Measurements from ENCODE around the gene ANAPC15.
A peak's percentile ranks its signal among the peaks of the same experiment; 100 is the strongest.

ANAPC15 gene

DNA sequence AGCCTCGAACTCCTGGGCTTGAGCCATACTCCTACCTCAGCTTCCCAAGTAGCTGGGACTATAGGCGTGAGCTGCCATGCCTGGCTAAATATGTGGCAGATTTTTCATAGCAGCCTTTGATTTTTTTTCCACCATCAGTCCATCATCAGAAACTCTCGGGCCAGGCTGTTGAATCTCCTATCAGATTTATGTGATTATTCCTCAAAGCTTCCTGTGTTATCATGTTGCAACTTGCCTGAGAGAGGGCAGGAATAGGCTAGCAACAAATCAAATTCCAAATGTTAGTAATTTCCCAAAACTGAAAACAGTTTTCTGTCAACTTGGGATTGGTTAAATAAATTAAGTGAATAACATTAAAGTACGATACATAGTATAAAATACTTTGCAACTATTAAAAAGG, 28.4 kb downstream of the ANAPC15 start:
- DNase-seq, result no peak

DNA sequence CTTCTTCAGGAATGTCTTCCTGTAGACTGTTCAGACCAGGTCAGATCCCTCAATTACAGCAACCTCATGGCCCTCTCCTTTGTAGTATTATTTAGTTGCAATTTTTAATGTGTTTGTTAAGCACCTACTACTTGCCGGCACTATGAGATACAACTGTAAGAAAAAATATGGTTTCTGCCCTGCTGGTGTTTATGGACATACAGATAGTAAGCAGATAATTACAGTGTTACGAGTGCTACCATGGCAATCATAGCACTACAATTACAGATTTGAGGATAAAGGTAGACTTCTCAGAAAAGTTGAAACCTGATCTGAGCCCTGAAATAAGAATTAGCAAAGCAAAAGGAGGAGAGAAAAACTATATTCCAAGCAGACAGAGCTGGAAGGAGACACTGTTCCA, 29.1 kb downstream of the ANAPC15 start:
- no peak for DNase-seq

DNA sequence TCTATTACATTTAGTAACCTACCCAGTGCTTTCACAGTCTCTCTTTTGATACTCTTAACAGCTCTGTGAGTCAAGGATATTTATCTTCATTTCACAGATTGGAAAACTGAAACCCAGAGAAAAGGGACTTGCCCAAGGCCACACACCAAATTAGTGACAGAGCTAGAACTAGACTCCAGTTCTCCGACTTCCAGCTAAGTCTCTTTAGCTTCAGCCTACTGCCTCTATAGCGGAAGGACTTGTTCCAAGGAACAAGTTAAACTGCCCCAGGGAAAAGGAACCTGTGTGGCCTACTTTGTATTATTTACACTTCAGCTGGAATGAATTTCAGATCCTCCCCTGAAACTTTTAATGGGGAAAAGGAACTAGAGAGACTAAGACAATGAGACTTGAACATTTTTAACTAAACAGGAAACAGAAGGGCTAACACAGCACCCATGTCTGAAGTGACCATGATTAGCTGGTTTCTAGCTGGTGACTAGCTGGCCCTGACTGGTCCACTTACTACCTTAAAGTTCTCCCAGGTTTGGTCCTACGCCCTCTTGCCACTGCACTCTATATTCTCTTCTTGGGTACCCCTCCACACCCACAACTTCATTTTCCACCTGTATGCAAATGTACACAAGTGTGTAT, 30.6 kb downstream of the ANAPC15 start:
- DNase-seq, result no peak

- no peak for DNase-seq
These were observed 31.3 kb downstream of the ANAPC15 start for GRCh38 chr11:72081184-72081644.

GRCh38 chr11:72080326-72081183, 31.9 kb downstream of the ANAPC15 start, which contains the start of the genes LRRC51 and NUMA1:
LRRC51 (plus strand) TSS chr11:72080850; CDS start chr11:72089084, 8,234 bp downstream.
NUMA1 (minus strand) TSS chr11:72080542; CDS start chr11:72035943, 44,599 bp downstream.
- peak; percentile 98 for DNase-seq

- DNase-seq, result peak; percentile 19
These were observed 32.6 kb downstream of the ANAPC15 start for GRCh38 chr11:72079819-72080325.

DNA sequence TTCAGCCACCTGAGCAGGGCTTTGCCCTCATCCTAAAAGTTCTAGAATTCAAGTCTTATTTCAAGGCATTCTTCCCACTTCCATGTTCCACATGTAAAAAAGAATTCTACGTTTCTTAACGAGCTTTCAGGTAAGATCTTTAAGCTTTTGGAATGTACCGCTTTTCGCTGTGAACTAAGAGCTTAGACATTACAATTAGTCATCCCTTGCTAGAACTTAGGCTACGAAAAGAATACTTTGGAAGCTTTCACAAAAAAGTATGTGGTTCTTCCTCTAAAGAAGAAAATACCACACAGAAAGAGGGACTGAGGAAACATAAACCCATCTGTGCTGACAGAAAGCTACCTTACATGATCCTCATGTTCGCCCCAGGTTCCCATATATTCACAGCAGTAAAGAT, 34.0 kb downstream of the ANAPC15 start:
- DNase-seq, result no peak

- no peak for DNase-seq
These were observed 36.7 kb downstream of the ANAPC15 start for GRCh38 chr11:72075756-72076155.

DNA sequence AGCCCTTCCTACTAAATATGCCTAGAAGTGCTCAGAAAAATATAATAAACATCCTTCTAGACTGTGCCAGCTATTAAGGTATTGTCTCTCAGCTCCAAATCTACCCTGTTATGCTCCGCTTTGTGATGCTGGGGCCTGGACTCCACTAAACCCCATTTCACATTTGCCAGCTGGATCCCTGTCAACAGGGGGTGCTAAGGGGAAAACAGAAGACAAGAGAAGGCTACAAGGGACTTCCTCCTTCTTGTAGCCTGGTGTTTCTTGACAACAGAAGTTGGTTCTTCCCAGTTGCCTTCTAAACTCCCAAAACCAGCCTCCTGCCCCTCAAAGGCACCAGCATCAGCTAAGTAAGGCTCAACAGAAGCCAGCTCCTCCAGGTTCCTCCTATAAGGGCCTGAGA, 37.4 kb downstream of the ANAPC15 start:
- DNase-seq, result no peak

GRCh38 chr11:72072348-72072747, 40.1 kb downstream of the ANAPC15 start:
- DNase-seq, result no peak

DNA sequence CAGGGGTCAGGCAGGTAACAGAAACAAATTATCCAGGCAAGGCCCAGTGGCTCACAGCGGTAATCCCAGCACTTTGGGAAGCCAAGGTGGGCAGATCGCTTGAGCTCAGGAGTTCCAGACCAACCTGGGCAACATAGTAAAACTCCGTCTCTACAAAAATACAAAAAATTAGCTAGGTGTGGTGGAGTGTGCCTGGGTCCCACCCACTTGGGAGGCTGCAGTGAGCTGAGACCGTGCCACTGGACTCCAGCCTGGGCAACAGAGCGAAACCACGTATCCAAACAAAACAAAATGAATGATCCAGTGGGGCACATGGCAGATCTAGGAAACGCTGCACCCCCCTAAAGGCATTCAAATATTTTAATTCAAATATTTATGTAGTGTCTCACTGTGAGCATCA, 42.0 kb downstream of the ANAPC15 start:
- no peak for DNase-seq

GRCh38 chr11:72069787-72070251, 42.7 kb downstream of the ANAPC15 start:
- DNase-seq, result peak; percentile 70

DNA sequence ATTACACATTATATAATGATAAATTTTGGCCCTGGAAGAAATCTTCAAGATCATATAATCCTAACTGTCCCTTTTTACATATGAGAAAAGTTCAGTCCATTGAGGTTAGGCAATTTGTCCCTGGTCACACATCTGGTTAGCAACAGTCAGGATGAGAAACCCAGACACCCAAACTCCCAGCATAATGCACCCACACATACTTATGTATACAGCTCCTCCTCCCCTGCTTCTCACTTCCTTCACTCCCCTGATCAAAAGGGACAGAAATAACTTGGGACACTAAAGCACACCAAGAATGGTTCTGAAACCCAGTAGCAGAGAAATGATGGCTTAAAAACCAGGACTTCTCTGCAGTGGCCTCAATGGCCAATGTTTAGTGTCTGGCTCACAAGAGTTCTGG, 43.3 kb downstream of the ANAPC15 start:
- DNase-seq, result no peak

- DNase-seq, result no peak
These were observed 44.8 kb downstream of the ANAPC15 start for GRCh38 chr11:72067676-72068075.

DNA sequence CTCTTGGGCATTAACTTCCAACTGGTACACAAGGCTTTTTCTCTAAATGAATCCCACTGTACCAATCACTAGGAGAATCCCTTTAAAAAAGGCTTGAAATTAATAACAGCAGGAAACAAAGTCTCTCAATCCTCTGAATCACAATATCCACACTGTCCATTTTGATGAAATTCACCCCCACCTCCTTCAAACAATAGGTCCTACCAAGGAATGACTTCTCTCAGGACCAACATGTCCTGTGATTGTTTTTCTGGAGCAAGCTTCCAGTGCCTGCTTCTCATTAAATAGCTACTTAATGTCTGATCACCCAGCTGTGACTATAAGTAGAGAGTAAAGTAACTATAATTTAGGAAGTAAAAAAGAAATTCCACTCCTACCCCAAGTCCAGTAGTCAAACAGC, 45.2 kb downstream of the ANAPC15 start:
- no peak for DNase-seq

DNA sequence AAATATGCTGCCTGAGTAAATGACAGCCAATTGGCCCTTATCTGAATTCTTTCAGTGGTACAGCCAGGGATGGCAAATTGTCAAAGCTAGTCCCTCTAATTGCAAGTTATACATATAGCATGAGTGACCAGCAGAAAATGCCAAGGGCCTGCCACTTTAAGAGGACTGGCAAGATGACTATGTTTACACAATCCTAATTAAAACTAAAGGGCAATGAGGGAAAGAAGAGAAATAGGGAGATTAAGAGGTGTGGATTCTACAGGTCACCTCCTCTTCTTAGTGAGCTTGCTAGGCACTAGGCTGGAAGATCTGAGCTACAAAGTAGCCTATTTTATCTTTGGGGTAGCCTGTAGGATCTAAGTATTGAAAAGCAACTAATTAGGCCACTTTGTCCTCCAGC, 45.6 kb downstream of the ANAPC15 start:
- DNase-seq, result no peak

DNA sequence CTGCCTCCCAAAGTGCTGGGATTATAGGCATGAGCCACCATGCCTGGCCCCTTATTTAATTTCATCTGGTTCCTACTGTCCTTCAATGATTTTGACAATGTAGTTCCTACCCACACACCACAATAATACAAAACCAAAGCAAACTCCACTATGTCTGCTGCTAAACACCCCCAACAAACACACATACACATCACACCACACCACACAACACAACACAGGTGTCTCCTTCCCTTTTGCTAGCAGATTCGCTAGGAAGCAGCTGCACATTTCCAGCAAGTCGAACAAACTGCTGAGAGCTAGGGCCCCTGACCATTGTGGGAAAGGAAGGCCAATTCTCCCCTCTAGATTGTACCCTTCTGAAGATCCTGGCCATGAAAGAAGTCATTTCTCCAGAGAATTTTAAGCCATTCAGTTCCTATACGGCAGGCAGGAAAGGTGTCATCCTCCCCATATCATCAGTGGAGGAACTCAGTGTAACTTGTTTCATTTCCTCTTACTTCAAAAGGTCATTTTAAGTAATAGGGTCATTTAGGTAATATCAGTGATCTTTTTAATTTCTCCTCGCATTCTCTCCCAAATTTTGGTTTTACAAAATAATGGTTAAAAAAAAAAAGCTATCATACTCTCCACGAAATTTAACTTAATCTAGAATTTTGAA, 50.6 kb downstream of the ANAPC15 start:
- no peak for DNase-seq
